ENCODE results near the gene ZAP70.

ZAP70 gene

GRCh38 chr2:97718051-97718882 lies 4.9 kb downstream of the ZAP70 start:
- DNase-seq, result peak; percentile 77

GRCh38 chr2:97718942-97719341 lies 5.6 kb downstream of the ZAP70 start:
- DNase-seq, result peak; percentile 67

GRCh38 chr2:97719362-97720155 lies 6.2 kb downstream of the ZAP70 start:
- no peak for DNase-seq

GRCh38 chr2:97720746-97721145 lies 7.4 kb downstream of the ZAP70 start:
- DNase-seq, result no peak

- DNase-seq, result no peak
Observed at GRCh38 chr2:97722227-97722626, 8.9 kb downstream of the ZAP70 start.

GRCh38 chr2:97723156-97724072 lies 10.0 kb downstream of the ZAP70 start:
- DNase-seq, result no peak

- no peak for DNase-seq
Observed at GRCh38 chr2:97724073-97724410, 10.7 kb downstream of the ZAP70 start.

- DNase-seq, result no peak
Observed at GRCh38 chr2:97724501-97724900, 11.1 kb downstream of the ZAP70 start.

GRCh38 chr2:97724946-97725688 lies 11.7 kb downstream of the ZAP70 start:
- no peak for DNase-seq

GRCh38 chr2:97726261-97727064 lies 13.1 kb downstream of the ZAP70 start:
- peak in 1 of 2 experiments; percentile 41 for DNase-seq

- DNase-seq, result no peak
Observed at GRCh38 chr2:97727296-97727695, 13.9 kb downstream of the ZAP70 start.

GRCh38 chr2:97728091-97728731 lies 14.8 kb downstream of the ZAP70 start:
- no peak for DNase-seq

- DNase-seq, result no peak
Observed at GRCh38 chr2:97730245-97730644, 16.9 kb downstream of the ZAP70 start.

- DNase-seq, result no peak
Observed at GRCh38 chr2:97731274-97732020, 18.1 kb downstream of the ZAP70 start.

GRCh38 chr2:97732436-97733340 lies 19.3 kb downstream of the ZAP70 start:
- no peak for DNase-seq

GRCh38 chr2:97733341-97734035 lies 20.1 kb downstream of the ZAP70 start:
- no peak for DNase-seq

GRCh38 chr2:97734061-97735051 lies 21.0 kb downstream of the ZAP70 start:
- DNase-seq, result no peak
